Right forelimb (tissue), 1 donor: ENCODE results near the gene EHBP1.

Source experiments
- DNase-seq: peaks from one replicate; pipeline ENCODE4 v3.0.0-alpha.2; 2018

EHBP1 gene

DNA sequence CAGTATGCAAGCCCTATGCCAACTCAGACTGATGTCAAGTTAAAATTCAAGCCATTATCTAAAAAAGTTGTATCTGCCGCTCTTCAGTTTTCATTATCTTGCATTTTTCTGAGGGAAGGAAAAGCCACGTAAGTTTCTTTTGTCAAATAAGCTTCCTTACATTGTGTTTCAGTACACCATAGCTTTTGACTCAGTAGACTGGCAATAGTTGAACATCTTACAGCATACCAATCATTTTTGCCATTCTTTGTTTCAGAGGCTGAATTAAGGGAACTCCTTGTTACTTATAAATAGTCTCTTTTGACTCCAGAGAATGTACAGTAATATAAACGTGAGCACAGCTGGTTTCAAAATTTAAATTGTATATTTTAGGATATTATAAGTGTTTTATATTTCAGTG is 120.6 kb downstream of the EHBP1 start:
- DNase-seq, result no peak

DNA sequence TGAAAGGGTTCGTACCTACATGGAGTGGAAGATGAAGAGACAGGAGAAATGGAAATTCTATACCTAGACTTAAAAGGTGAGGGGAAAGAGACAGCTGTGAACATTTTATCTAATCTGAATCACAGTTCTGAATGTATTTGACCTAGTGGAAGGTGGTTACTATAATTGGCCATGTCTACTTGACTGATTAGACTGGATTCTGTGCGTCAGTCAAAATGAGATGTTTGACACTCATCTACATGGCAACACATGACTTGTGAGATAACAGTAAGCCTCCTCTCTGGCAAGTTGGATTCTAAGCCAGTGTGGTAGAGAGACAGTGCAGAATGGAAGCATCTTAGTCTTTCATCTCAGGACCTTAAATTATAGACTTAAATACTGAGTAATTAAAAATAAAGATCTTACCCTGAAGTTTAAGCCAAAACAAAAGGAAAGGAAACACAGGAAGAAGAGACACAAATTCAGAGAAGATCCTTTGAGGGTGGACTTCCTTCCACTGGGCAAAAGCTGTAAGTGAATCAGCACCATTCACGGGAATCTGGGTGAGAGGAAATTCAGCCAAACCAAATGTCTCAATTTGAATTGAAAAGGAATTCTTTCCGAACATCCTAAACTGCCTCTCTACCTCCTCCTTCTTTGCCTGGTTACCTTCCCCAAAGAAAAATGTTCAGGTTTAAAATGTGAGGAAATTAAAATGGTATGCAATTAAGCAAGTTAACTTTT is 121.6 kb downstream of the EHBP1 start:
- DNase-seq, result no peak

DNA sequence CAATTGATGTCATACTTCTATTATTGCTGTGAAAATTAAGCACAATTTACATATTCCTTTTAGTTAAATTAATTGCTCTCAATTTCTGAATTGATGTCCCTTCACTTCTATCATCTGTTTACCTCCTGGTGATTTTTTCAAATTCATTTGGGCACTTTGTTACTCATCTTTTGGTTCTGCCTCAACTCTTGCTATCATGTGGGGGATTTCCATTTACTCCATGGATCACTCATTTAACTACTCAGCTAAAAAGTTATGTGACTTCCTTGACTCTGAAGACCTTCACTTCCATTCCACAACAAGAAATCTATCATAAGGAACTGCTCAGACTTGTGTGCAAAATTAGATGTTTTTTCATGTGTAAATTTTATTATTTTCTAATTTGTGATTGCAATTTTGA is 126.2 kb downstream of the EHBP1 start:
- no peak for DNase-seq

DNA sequence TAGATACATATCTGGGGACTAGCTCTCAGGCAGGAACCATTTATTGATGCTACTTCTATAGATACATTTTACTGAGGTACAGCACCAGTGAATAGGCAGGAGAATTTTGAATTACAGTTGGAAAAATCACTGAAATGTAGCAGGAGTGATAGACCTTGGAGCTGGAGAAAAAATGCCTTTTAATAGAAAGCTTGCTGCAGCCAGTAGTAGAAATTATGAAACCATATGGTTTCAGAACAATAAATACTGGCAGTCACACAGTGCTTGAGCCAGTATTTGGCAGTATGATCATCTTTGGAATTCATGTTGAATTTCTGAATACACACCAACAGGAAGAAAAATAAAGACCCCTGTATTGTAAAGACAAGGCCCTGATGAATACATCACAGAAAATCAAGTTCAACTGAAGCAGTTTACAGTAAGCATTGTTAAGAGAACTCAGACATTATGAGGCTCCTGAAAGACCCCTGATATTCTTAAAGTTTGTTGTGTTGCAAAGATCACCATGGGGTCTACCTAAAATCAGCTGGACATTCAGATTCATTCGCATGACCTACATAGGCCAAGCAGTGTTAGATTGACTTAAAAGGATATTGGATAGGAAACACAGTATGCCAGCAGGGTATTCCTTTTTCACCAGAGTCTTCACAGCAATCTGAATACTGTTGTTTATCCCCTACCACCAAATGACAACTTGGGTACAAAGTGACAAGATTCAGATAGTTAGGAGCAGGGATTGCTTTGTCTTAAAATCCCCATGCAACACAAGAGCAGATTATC is 139.0 kb downstream of the EHBP1 start:
- no peak for DNase-seq

DNA sequence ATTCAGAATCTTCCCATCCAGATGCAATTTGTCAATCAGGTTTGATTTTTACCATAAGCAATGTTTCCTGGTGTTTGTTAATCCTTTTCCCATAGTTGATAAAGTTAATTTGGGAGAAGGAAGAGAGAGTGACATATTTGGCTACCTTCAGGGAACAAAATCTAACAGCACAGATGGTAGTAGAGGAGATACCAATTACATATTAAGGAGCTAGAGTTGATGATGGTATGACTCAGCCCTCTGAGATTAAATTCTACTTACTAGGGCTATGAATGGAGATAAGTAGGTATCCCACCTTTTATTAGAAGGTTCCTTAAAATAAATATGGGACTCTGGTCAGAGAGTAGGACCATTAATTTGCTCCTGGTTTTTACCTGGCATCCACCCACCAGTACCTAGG is 139.7 kb downstream of the EHBP1 start:
- no peak for DNase-seq

DNA sequence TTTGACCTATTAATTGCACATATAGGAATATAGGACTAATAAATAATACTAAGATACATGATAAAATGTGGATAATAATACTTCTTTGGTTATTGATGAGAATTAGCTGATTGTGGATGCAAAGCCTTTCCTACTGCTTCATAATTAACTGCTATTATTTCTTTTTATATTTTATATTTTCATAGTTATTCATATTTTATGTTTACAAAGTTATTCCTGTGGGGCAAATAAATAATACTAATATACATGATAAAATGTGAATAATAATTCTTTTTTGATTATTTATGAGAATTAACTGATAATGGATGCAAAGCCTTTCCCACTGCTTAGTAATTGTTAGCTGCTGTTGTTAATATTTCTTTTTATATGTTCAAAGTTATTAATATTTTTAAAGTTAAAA is 146.7 kb downstream of the EHBP1 start:
- DNase-seq, result no peak

DNA sequence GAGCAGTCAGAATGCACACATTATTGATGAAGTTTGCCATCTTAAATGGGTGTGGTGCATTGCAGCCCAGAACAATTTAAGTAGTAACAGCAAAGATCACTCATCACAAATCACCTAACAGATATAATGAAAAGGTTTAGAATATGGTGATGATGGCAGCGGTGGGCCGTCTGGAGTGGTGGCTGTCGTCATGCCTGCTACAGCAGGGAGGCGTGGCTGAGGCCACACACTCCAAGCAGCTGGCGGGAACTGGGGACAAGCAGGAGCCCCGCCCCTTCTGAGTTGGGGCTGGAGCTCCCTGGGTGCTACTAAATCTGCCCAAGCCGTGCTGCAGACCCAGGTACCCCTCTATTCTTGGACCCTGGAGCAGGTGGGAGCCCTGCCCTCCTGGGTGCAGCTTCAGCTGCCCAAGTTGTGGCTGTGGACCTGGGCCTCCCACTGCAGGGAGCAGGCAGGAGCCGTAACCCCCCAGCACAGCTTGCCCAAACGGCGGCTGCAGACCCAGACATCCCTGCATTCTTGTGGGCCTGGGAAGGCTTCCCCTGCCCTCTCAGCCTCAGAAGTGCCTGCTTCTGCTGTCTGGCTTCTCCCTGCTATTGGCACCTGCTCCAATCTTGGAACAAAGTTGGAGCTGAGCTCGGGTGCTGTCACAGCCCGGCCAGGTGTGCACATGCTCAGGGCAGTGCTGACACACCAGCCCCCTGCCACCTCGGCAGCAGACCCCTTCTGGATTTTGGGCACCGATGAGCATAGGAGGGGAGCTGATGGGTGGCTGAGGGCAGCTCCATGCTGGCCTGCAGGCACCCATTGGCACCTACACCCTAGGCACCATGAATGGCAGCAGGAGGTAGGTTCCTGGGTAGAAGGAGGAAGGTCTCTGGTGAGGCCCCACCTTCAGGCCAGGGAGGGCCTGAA is 149.3 kb downstream of the EHBP1 start:
- no peak for DNase-seq

DNA sequence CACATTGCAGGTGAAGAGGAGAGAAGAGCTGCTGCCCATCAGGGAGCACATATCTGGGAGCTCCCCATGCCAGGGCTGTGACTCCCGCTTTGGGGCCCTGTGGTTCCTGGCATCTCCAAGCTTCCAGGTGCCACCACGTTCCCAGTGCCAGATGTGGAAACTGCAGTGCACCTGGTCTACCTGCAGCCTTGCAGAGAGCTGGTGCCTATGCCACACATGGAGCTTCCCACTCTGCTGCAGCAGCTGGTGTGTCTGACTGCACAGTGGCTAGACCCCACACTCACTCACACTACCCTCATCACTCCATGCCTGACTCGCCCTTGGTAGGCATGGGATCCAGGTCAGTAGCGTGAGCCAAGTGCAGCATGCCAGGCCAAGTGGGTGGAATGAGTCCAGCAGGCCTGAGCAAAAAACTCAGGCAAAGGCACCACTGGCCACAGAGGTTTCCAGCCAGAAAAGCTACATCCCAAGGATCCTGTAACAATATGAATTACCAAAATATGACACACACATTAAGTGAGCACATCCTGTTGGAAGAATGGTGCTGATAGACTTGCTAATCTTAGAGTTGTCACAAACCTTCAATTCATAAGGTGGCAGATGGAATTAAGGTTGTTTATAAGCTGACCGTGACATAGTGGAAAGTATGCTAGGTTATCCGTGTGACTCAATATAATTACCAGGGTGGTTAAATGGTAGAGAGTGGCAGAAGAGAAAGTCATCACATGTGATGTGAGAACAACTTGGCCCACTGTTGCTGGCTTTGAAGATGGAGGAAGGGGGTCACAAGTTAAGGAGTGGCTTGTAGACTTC is 150.9 kb downstream of the EHBP1 start:
- no peak for DNase-seq

DNA sequence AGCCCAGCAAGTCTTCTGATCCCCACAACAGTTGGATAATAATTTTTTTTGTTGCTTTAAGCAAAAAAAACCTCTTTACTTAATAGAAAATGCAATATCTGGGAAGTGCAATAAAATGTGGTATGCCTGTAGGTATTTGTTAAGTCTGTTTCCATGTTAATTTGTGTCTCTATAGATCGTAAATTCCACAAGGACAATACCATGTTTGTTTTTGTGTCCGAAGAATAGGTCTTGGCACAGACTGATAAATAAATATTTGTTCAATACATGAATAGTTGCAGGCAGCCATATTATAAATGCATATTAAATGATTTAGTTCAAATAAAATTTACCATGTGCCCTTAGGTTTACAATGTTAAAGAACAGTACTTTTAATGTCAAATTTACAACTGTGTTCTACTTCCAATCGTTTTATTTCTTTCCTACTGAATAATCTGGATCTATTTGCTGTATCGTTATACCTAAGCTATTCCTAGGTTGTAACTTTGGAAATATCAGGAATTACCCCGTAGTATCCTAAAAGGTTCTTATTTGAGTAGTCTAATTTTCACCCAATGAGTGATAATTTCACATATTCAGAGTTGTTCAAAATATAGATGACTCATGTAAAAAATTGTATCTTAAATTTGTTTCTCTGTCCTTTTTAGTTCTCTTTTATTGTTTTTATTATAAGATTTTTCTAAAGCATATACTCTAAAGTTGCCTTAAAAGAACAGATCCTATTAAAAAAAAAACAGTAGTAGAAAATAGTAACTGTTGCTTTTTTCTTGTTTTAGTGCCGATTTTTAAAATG is 151.8 kb downstream of the EHBP1 start:
- DNase-seq, result no peak

DNA sequence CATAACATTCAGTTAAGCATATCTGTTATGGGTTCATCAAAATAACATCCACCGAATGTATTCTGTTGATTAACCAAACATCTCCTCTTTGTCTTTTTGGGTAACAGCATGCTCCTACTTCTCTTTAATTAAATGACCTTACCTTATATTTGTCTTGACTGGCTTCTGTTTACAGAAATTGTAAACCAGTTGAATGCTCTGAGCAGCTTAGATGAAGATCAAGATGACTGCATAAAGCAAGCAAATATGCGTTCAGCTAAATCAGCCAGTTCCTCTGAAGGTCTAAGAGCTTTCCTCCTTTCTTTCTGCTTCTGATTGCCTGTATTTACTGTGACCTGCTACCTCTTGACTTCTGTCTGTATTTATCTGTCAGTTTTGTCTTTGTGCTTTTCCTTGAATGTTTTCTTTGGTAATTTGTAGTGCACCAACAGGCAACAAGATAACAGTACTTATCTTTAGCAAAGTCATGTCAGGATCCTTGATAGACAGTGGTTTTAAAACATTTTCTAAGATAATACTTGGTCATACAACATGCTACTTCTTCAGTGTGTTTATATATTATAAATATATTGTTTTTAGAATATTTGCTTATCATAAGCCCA is 152.8 kb downstream of the EHBP1 start:
- no peak for DNase-seq

DNA sequence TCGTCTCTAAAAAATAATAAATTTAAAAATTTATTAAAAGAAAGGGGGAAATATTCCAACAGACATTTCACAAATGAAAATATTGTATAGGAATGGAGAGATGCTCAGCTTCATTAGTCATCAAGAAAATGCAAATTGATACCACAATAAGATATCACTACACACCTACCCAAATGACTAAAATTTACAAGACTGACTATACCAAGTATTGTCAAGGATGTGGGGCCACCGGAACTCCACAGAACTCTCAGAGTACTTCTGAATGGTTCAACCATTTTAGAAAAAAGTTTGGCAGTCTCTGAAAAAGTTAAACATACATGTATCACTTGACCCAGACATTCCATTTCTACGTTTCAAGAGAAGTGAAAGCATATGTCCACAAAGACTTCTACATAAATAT is 163.4 kb downstream of the EHBP1 start:
- no peak for DNase-seq

DNA sequence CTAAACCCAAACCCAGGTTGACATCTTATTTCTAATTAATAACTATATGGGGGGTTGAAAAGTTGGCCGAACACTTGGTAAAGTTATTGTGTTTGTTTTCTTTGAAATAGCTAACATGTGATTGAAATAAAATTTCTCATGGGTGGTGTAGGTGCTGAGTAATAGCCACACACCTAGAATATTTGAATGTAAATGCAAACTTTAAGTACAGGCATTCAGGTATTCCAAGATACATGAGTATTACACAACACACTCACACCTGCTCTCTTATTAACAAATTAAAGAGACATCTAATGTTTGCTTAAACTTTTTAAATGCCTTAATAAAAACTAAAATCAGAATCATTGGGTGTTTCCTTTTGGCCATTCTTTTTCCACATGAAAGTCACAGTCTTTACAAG is 165.5 kb downstream of the EHBP1 start:
- DNase-seq, result no peak

DNA sequence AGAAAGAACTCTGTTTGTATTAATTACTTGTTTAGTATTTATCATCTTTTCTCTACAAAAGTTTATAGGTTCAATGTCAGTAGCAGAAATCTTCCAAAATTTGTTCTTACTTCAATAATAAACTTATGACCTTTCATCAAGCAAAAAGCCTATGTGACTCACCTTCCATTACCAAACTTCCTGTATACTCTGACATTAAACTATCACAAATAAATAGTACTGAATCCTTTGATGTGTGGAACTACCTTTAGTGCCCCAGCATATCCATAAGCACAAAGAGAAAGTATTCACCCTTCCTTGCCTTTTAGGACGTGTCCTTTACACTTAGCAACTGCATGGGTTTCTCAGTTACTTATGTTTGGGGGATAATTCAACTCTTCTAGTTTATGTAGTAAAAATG is 166.0 kb downstream of the EHBP1 start:
- DNase-seq, result no peak

DNA sequence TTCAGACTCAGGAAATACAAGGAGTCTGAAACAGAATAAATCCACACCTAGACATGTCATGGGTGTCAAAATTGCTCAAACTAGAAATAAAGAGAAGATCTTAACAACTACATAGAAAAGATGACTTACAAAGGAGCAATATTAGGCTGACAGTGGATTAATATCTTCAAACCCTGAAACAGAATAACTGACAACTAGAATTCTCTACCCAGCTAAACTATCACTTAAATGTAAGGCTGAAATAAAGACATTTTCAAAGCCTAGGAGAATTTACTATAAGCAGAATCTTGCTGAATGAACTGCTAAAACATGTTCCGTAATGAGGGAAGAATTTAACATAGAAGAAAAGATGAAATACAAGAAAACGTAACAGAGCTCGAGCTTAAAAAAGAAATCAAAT is 168.1 kb downstream of the EHBP1 start:
- no peak for DNase-seq

DNA sequence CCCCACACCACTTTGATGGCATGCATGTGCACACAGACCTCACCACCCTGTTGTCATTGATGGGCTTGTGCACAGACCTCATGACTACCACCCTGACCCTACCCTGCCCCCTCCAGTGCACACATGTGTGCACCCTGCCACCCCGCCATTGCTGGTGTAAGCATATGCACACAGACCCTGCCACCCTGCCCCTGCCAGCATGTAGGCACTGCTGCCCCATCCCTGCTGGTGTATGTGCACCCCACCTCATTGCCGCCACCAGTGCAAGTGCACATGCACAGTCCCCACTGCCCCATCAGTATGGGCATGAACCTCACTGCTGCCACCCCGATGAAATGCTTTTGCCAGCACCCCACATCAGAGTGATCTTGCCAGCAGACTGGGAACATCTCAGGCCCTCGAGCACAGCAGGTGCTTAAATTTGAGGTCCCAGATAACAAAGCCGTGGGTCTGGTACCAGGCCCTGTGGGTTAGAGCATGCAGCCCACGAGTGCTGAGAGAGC is 169.4 kb downstream of the EHBP1 start:
- DNase-seq, result no peak

DNA sequence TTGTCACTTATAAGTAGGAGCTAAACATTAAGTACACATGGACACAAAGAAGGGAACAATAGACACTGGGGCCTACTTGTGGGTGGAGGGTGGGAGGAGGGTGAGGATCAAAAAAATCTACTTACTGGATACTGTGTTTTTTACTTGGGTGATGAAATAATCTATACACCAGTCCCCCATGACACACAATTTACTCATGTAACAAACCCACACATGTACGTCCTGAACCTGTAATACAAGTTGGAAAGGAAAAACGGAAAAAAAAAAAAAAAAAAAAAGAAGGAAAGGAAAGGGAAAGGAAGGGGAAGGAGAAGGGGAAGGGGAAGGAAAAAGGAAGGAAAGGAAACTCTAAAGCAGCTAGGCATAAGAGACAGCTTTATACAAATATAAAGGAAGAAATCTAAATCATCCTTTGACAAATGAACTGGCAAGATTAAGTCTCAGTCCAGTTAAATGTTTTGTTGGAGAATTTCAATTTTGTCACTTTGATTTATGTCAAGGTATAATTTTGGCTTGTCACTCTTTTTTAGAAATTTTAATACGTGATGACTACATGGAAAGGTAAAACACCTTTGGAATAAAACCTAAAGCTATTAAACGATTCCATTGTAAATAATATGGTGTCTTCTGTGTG is 175.8 kb downstream of the EHBP1 start:
- no peak for DNase-seq

DNA sequence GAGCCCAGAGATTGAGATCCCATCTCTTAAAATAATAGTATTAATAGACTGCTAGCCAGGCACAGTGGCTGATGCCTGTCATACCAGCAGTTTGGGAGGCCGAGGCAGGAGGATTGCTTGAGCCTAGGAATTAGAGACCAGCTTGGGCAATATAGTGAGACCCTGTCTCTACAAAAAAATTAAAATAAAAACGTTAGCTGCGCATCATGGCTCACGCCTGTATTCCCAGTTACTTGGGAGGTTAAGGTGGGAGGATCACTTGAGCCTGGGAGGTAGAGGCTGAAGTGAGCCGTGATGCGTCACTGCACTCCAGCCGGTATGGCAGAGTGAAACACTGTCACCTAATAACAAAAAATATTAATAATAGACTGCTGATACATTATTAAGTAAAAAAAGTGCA is 178.1 kb downstream of the EHBP1 start:
- no peak for DNase-seq

DNA sequence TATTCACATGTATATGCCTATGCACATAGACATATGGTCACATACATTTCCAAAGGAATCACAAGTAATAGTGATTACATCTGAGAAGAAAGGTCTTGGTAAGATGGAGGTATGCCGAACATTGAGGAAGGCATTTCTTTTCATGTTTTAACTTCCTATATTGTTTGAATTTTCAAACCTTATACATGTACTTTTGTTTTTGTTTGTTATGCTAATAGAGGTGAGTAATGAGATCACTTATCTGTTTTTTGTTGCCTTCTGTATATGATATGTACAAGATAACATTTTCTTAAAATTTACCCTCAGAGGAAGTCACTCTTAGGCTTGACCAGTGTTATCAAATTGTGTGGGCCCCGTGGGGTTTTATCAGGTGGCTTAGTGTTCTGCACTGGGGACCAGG is 178.6 kb downstream of the EHBP1 start:
- DNase-seq, result no peak

DNA sequence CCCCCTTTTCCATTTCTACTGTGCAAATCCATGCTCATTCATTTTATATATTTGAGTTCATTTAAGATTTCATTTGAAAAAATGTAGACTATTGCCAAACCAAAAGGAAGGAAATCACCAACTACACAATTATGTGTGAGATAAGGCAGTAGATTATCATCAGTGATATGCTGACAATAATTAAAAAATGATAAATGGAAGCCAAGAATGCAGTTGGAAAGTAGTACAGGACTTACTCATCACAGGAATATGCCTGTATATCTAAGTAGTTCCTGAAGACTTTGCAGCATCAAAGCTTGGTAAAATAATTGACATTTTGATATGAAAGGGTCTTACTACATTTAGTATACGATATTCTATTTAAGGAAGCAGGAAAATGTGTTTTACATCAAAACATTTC is 179.0 kb downstream of the EHBP1 start:
- DNase-seq, result no peak

DNA sequence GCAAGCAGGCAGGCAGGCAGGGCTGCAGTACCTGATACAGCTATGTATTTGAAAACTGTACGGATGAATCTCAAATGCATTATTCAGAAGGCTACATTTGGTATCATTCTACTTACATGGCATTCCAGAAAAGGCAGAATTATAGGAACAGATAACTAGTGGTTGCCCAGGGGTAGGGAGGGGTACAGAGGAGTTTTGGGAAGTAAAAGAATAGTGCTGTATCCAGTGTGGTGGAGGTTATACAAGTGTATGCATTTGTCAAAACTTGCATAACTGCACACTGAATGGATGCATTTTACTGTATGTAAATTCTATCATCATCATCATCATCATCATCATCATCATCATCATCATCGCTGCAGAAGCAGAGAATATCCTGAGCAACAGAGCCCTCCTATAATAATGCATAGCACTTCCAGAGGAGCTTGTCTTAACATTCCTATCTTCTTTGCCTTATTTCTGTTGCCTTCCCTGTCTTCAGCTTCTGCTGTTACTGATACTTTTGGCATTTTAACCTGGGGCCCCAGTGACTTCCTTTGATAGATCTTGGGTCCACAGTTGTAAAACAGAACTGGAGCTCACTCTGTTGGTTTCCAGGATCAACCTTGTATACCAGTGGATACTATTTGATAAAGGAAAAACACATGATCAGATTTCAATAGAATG is 189.6 kb downstream of the EHBP1 start:
- DNase-seq, result no peak
